GM18499 (cell line): ENCODE data around the gene SFRP2.

Source experiments
- ATAC-seq: cut with Tn5 transposase; IDR thresholded peaks from one replicate; pipeline ENCODE4 v1.9.1; 2021; ENCODE audit warnings: moderate number of reproducible peaks; ENCODE audit not compliant: insufficient read depth, unreplicated experiment

The SFRP2 gene

GRCh38 chr4:153788413-153789276 lies at the start of gene SFRP2:
Gene SFRP2, minus strand, starts transcription at chr4:153789083. Its CDS starts 248 bp downstream, at chr4:153788835.
- ATAC-seq = no peak

- no peak for ATAC-seq
Measured at GRCh38 chr4:153838564-153838963, 49.7 kb upstream of the SFRP2 start.

GRCh38 chr4:153834901-153835300 lies 46.0 kb upstream of the SFRP2 start:
- ATAC-seq = no peak

DNA sequence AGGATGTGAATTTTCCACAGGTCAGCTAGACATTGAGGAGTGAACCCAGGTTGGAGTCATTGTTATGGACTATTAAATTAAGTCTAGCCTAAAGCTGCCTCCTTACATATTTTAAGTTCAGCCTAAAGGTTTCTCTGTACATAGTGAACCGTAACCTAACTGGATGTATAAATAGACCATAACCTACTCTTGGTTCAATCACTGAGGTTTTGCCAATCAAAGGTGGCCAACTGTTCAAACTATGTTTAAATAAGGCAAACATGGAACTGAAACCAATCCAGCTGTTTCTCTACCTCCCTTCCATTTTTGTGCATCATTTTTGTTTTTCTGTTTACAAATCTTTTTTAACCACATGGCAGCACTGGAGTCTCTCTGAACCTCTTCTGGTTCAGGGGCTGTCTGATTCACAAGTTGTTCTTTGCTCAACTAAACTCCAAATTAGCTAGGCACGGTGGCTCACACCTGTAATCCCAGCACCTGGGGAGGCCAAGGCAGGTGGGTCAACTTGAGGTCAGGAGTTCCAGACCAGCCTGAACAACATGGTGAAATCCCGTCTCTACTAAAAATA lies 43.9 kb upstream of the SFRP2 start:
- no peak for ATAC-seq

- ATAC-seq = no peak
Measured at GRCh38 chr4:153832054-153832453, 43.2 kb upstream of the SFRP2 start.

GRCh38 chr4:153831245-153831644 lies 42.4 kb upstream of the SFRP2 start:
- ATAC-seq = no peak

DNA sequence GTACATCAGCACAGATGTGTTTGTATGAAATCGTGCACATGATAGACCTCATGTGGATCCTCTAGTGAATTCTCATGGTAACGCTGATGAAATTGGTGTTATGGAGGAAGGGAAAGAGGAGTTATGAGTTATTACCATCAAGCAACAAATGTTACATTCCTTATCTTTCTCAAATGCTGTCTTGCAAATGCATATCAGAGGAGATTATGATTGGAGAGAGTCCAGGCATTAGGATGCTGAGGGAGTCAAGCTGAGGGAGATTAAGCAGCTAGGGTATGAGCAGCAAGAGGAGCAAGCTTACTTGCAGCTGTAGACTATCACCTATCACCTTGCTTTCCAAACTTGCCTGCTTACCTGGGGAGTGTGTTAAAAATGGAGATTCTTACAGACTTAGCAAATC lies 36.8 kb upstream of the SFRP2 start:
- ATAC-seq = no peak

GRCh38 chr4:153825126-153825525 lies 36.2 kb upstream of the SFRP2 start:
- no peak for ATAC-seq

GRCh38 chr4:153824501-153824900 lies 35.6 kb upstream of the SFRP2 start:
- no peak for ATAC-seq

DNA sequence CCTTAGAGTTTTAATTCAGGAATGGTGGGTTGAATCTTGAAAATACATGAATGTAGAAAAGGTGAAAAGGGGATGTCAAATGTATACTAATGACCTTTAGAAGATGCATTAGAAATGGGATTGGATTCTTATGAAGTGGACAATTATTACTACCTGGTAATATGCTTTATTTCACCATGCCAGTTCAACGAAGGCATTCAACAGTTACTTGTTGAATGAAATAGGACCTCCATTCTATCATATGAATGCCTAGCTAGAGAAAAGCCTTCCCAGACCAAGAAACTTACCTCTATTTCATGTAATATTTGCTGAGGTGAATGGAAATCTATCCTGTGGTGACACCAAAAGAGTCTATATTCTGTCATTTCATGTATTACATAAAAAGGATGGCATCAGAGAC lies 34.6 kb upstream of the SFRP2 start:
- ATAC-seq = no peak

- ATAC-seq = no peak
Measured at GRCh38 chr4:153822316-153822715, 33.4 kb upstream of the SFRP2 start.

GRCh38 chr4:153817466-153817865 lies 28.6 kb upstream of the SFRP2 start:
- no peak for ATAC-seq

- no peak for ATAC-seq
Measured at GRCh38 chr4:153816542-153816941, 27.7 kb upstream of the SFRP2 start.

GRCh38 chr4:153814789-153815188 lies 25.9 kb upstream of the SFRP2 start:
- no peak for ATAC-seq

DNA sequence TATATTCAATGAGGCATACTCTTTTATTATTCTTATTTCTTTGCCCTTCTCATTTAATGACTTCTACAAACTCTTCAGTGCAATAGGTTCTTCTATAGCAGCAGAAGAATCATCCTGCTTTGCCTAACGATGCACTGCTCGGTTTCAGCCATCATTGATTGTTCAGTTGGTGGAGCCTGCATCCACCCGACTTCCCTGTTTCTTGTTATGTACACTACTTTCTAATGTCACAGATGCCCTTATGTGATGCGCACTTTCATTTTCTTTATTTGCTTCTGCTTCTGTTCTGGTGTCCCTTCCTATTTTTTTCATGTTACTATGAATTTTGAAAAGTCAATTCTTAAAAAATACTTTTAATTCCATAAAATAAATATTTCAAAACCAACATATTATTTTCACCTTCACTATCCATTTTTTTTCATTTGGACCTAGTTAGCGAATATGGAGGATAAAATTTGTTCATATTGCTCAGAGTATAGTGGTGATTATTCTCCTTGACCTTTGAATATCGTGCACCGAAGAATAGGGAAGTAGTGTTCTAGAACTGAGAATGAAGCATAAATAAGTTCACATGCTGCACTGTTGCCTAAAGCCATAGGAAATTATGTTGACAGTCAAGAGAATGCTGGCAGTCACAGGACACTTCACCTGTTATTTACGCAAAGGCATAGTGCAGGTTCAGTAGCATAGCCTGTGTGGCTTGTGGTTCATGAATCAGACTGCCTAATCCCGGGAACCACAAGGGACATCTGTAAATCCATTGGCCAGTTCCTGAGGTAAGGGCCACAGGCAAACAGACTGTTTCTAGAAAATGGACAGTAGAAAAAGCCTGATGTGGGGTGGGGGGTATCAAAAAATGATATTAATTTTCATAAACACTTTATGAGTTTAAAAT lies 21.3 kb upstream of the SFRP2 start:
- ATAC-seq = no peak

DNA sequence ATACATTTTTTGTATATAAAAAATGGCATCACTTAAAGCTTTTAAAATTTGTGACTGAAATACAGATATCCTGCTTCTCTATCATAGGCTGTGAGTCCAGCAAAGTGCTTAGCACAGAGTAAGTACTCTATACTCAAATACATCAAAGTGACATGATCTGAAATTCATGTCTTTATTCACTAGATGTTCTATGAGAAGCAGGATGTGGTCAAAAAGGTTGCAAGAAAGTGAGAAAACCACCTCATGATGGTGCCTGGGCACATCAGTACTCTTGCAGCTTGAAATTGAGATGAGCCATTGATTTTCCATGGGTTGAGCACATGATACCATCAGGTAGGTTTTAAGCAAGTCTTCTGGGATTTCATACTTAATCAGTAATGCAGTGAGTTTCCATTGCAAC lies 20.4 kb upstream of the SFRP2 start:
- peak; percentile 52 for ATAC-seq

DNA sequence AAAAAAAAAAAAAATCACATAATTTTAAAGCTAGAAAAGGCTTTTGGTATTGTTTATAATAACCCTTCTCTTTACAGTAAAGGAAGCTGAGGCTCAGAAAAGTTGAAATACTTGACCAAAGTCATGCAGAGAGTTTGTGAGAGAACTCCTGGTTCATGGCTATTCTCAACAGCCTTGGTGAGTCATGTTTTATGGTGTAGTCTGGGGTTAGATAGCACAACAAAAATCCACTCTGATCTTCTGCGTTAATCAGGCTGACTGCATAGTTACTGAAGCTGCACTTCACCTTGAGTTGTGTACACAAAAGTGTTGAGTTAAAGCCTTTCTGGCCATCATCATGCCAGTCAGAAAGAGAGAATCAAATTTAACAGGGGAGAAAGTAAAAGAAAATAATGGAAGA lies 19.3 kb upstream of the SFRP2 start:
- ATAC-seq = no peak

DNA sequence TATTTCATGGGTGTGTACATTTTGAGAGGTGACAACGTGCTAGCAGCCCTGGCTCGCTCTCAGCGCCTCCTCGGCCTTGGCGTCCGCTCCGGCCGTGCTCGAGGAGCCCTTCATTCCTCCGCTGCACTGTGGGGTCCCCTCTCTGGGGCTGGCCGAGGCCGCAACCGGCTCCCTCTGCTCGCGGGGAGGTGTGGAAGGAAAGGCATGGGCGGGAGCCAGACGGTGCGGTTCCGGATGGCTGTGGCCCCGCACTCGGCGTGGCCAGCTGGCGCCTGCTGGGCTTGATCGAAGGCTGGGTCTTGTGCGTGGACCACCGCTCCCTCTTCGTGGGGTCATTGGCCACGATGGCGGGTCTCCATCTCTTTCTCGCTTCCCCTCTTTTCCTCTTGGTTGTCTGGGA lies 17.2 kb upstream of the SFRP2 start:
- no peak for ATAC-seq

- ATAC-seq = no peak
Measured at GRCh38 chr4:153804722-153805121, 15.8 kb upstream of the SFRP2 start.

DNA sequence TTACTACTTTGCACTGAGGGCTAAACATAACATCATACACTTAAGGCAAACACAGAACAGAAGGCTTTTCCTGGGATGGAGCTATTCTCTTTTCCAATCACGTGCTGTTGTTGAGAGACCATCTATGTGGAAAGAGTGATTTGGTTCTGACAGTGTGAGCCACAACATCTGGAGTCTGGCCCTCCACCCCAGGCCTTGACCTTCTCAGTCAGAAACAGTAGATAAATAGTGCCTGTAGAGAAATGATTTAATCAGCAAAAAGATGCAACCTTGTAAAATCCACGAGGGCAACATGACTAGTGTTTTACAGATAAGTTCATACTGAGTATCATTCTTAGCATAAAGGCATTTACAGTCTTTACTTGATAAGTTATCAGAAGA lies 10.8 kb upstream of the SFRP2 start:
- no peak for ATAC-seq
